Stimulated activated CD4-positive, alpha-beta T cell treated with anti-CD3 and anti-CD28 coated beads, TNF-alpha, amount 100 ng/mL, for 4 hours (primary cell): ENCODE measurements around the gene MARVELD1.

Experiments
- DNase-seq, 3 experiments: peaks; one replicate each; pipeline ENCODE4 v3.0.0-alpha.2; 2020; ENCODE audit warnings: low read depth in 3 of 3

Gene MARVELD1

DNA sequence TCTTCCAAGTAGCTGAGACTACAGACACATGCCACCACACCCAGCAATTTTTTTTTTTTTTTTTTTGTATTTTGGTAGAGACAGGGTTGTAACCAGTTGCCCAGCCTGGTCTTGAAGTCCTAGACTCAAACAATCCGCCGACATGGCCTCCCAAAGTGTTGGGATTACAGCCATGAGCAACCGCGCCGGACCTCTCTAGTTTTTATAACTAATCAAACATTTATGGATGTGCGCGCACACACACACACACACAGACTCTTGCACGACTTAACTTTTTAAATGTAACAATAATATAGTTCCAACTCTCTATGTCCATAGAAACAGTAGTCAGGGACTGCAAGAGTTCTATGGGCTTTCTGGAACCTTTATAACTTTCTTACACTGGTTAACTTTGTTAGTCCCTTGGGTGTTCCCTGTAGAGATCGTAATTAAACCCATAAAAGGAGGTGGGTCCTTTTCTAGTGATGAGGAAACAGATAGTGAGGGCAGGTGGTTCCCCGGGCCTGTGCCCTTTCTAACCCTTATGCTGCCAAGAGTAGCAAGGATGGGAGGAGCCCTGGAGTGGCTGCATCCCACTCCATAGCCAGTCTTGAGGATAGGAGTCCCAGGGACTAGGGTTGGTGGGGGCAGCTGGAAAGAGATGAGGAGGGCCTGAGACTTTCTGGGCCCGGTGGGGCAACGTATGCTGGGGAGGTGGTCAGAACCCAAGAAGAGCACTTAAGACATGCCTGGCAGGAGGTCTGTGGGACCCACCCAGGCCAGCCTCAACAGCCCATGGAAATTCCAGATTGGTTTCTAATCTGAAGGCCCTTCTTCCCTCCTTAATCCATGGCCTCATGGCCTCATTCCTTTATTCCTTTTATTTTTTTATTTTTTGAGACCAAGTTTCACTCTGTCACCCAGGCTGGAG is 8.6 kb downstream of the MARVELD1 start:
- no peak for DNase-seq

- no peak for DNase-seq
These were observed 9.5 kb downstream of the MARVELD1 start for GRCh38 chr10:97723001-97723400.

GRCh38 chr10:97724341-97724941 is 10.9 kb downstream of the MARVELD1 start:
- no peak for DNase-seq

GRCh38 chr10:97726636-97727178 is 13.2 kb downstream of the MARVELD1 start:
- DNase-seq: no peak

DNA sequence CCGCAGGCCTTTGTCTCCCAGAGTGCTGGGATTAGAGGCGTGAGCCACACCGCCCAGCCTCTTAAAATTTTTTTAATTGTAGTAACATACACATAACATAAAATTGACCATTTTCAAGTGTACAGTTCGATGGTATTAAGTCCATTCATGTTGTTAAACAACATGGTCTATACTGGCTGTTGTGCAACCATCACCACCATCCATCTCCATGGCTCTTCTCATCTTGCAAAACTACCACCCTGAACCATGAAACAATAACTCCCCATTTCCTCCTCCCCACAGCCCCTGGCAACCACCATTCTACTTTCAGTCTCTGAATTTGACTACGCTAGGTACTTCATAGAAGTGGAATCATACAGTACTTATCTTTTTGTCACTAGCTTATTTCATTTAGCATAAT is 15.5 kb downstream of the MARVELD1 start:
- no peak for DNase-seq

- peak in 1 of 3 experiments; percentile 29 for DNase-seq
These were observed 18.0 kb downstream of the MARVELD1 start for GRCh38 chr10:97731346-97732051.

- DNase-seq: no peak
These were observed 18.5 kb downstream of the MARVELD1 start for GRCh38 chr10:97732052-97732359.

- DNase-seq: no peak
These were observed 19.7 kb downstream of the MARVELD1 start for GRCh38 chr10:97733256-97733655.

DNA sequence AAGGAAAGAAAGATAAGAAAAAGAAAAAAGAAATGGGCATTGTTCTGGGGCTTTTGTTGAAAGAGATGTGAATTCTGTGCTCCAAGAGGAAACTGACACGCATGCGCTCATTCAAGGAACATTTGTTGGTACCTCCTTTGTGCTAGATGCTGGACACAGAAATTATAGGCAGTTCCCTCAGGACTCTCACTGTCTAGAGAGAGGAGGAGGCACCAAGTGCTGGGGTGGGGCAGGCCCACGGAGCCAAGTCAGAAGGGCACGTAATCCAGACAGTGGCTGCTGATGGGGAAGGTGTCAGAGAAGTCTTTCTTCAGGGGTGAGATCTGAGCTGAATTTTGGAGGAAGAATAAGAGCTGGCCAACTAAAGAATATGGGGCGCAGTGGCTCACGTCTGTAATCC is 20.5 kb downstream of the MARVELD1 start:
- no peak for DNase-seq

DNA sequence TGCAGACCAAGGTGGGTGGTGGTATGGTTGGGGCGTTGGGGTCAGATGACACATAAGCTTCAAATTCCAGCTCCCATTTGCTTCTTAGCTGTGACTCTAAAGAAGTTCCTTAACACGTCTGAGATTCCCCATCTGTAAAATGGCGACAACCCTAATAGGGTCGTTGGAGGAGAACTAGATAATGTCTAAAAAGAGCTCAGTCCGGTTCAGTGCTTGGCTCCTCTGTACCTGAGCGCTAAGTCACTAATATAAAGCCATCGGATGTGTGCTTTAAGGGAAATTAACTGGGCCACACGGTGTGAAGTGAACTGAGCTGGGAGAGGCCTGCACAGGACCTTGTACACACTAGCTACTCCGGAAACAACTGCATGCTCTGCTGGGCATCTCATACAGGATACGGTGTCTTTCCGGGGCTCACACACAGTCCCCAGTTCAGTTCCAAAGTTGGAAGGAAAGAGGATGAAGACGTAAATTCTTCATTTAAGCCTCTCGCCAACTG is 22.9 kb downstream of the MARVELD1 start:
- no peak for DNase-seq

DNA sequence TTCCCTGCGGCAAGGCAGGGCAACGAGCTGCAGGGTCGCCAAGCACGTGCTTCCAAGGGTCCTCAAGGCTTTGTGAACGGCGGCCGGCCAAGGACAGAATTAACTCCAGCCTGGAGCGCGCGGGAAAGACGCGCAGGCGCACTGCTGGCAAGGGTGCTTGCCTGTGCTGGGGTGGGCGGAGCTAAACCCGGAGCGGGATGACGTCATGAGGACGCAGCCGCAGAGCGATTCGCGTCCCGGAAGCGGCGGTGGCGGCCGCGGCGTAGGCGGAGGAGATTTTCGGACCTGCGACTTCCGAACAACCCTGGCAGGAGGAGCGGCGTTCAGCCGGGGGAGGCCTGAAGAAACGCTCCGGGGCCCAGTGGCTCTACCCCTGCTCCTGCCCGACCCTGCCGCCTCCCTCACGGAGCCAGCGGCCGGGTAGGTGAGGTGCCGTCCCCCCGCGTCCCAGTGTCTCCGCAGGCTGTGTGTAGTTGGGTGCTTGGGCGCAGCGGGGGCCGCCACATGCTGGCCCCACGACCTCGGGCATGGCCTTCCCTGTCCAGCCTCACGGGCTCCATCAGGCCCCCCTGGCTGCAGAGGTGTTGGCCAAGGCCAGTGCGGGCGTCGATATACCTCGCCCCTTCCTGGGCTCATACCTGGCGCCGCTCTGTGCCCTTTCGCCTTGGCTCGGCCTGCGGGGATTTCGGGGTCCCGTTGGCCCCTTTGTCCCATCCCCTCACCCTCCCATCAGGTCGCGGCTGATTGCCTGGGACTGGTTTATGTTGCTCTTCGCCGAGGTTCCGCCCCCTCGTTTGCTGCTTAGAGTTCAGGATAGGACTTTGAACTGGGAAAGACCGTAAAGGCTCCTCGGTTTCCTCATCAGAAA is 23.6 kb downstream of the MARVELD1 start, which contains the start of gene ZFYVE27:
TSS of gene ZFYVE27 (plus strand) at position 227 of the 868 bp plus-strand sequence. CDS start 1,350 bp downstream, outside the sequence.
- DNase-seq: peak; percentile 91 to 98 (median 92)

GRCh38 chr10:97737770-97738265 is 24.3 kb downstream of the MARVELD1 start:
- no peak for DNase-seq

DNA sequence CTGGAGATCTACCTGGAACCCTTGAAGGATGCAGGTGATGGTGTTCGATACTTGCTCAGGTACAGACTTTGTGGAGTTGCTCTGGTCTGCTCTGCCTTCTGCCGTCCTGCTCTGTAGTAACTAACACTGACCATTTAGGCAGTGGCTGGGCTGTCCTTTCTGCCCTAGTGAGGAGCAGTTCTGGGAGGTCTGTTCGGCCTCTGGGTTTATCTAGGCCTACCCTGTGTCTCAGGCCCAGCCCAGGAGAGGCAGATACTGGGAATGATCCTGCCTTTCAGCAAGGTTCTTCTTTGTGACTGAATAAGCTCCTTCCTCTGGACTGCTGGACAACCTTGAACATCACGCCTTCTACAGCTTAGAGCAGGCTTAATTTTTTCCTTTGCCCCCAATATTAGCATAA is 25.1 kb downstream of the MARVELD1 start:
- DNase-seq: no peak

DNA sequence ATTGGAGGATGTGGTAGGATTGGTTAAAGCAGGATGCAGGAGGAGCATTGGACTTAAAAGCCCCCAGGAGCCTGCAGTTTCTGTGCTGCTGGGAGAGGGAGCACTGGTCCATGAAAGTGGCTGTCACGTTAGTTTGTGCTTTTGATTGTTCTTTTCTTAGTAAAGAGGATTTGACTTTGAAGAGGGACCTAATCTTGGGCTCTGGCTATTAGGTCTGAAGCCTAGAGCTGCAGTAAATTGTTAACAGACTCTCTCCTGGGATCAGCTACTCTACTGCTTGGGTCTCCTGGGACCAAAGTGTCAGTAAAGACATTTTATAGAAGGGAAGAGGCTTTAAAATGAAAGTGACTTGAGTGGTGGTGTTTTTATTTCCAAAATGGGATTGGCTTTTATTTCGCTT is 27.1 kb downstream of the MARVELD1 start:
- DNase-seq: no peak

DNA sequence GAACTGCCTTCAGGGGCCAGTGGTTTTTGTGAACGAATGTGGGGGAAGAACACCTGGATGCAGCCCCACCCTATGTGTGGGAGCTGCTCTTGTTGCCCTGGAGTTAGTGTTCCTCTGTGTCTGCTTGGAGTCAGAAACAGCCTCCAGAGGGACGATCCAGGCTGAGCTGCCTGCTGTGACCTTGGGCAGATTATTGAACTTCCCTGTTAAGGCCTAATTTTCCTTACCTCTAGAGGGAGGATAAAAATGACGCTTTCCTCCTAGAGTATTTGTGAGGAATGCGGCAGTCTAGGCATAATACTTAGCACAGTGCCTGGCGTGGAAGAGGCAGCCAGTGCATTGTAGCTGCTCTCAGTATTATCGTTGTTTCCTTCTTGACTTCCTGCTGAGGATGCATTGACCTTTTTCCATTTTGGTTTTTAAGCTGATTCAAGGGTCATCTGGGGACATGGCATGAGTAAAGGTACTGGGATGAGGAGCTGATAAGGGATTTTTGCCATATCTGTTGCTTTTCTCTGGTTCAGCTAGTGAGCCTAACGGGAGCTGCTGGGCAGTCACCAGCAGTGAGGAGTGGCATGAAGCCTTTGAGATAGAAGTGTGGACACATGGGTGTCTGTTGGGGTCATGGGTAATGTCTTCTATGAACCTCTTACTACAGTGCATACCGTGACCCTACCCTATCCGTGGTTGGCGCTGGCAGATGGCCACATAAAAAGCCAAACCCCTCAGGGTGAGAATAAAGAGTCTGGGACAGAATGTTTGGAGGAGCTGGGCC is 29.8 kb downstream of the MARVELD1 start:
- no peak for DNase-seq

GRCh38 chr10:97744405-97745035 is 31.0 kb downstream of the MARVELD1 start:
- DNase-seq: no peak

- DNase-seq: no peak
These were observed 34.0 kb downstream of the MARVELD1 start for GRCh38 chr10:97747573-97747972.

DNA sequence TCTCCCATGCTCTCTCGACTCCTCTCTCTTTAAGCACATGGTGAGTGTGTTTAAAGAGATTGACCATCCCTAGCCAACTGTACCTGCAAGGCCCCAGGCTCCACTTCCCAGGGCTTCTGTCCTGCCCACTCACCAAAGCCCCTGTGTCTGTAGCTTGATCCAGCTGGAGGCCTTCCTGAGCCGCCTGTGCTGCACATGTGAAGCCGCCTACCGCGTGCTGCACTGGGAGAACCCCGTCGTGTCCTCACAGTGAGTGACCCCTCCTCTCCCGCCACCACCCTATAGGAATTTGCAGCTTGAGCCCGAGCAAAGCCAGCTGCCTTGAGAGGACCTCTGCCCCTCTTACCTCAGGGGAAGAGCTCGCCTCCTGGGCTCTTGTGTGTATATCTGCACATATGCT is 34.6 kb downstream of the MARVELD1 start:
- no peak for DNase-seq

DNA sequence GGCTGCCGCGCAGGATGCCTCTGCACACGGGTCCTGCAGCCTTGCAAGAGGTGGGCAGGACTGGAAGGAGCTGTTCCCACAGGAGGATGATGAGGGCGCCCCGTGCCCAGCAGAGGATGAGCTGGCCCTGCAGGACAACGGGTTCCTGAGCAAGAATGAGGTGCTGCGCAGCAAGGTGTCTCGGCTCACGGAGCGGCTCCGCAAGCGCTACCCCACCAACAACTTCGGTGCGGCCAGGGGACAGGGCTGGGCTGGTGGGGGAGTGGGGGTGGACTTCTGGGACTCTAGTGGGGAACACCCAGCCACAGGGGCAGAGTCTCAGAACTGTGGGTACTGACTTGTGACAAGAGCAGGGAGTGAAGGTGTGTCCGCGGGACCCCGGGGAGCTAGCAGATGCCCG is 39.4 kb downstream of the MARVELD1 start:
- no peak for DNase-seq

DNA sequence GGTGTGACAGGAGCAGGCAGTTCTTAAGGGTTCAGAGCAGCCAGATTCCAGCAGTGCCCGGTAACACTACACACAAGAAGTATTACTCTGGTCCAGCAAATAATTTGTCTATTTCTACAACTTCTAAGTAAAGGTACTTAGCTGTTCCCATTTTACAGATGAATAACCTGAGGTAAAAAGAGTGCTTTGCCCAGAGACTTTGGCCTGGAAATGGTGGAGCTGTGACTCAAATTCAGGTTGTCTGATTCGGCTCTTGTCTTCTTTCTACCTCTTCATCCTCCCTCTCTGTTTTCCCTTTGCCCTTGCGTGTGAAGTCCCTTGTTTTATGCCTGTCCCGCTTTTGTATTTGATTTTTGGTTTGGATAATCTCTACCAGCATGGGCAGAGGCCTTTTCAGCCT is 41.2 kb downstream of the MARVELD1 start:
- DNase-seq: no peak
